ENCODE measurements around the gene SLC9A7. TPM values are rescaled to one million over a fixed set of nuclear protein-coding genes. Genes with fewer than 3 reads are reported as not detected.

Gene SLC9A7
- total and polyA plus RNA-seq, 2 of the 13 experiments (the other 11 are each of a cell fraction or from before 2014, with no cell fraction given) = 5.8 to 7.2 TPM

- POLR2A ChIA-PET = no interaction called here
- no peak overlapping the region for H3K4me3 ChIP-seq (replicated peaks in 1 of 3; ENCODE audit: insufficient read depth in 1 of 3, low read depth in 2 of 3, low read length in 3 of 3)
- in situ Hi-C loops (cut with HindIII; ENCODE audit: extremely low pct_ligation_motif_present, low pct_unique_long_range_greater_than_20kb) = no loop called here
- no peak overlapping the region for H3K9ac ChIP-seq (ENCODE audit: insufficient read depth, low read depth, low read length)
- CTCF ChIA-PET (ENCODE audit: low intra/inter-chr PET ratio, low total read pairs) = no interaction called here
- no peaks in the 10 kb centered on the region for H3K9me3 ChIP-seq (ENCODE audit: low read length)
- DNase-seq (ENCODE audit: low spot score) (no peak), ATAC-seq (no peak), FAIRE-seq (no peak)
- no peaks in the 10 kb centered on the region for H4K20me1 ChIP-seq (ENCODE audit: insufficient read depth, low read length)
- BruUV-seq (replicated peaks) = no TSS peak
- WGBS (ENCODE audit: low lambda C conversion rate) = 100% methylated on average over 3 of the region's 3 CpGs
- intact Hi-C loops (cut with micrococcal nuclease; ENCODE audit: unreplicated experiment) = no loop called here
- H3K36me3 ChIP-seq (replicated peaks in 1 of 2; ENCODE audit: control insufficient read depth in 1 of 2, insufficient read depth in 2 of 2, low read length in 2 of 2) = no peaks in the 10 kb centered on the region
- no peaks in the 10 kb centered on the region for H3K79me2 ChIP-seq (ENCODE audit: insufficient read depth, low read length)
- TF ChIP-seq SRF (IDR thresholded peaks at IDR 0.05; ENCODE audit: low read depth, low read length) = no peak
- TF ChIP-seq ARID3A (IDR thresholded peaks at IDR 0.05; ENCODE audit: low read depth, low read length) = no peak
- no peak for TF ChIP-seq RAD21 (CRISPR knock-in tag; IDR thresholded peaks at IDR 0.05)
- TF ChIP-seq MTF2 (CRISPR knock-in tag; IDR thresholded peaks at IDR 0.05; ENCODE audit: borderline replicate concordance) = no peak
- TF ChIP-seq ZNF766 (CRISPR knock-in tag; IDR thresholded peaks at IDR 0.05; ENCODE audit: borderline replicate concordance) = no peak
- TF ChIP-seq ERF (CRISPR knock-in tag; IDR thresholded peaks at IDR 0.05) = no peak
- TF ChIP-seq NKX3-1 (CRISPR knock-in tag; IDR thresholded peaks at IDR 0.05) = no peak
- no peak for TF ChIP-seq ZNF530 (CRISPR knock-in tag; IDR thresholded peaks at IDR 0.05; ENCODE audit: low read depth)
- no peak for TF ChIP-seq ZNF607 (CRISPR knock-in tag; IDR thresholded peaks at IDR 0.05; ENCODE audit: borderline replicate concordance)
- TF ChIP-seq ZNF33A (CRISPR knock-in tag; IDR thresholded peaks at IDR 0.05; ENCODE audit: borderline replicate concordance) = no peak
- no peak for TF ChIP-seq SMARCC2 (IDR thresholded peaks at IDR 0.05)
- no peak for TF ChIP-seq TRIM22 (IDR thresholded peaks at IDR 0.05)
- no peak for TF ChIP-seq PRDM15 (CRISPR knock-in tag; IDR thresholded peaks at IDR 0.05)
- no peak for TF ChIP-seq NR2F2 (IDR thresholded peaks at IDR 0.05; ENCODE audit: borderline replicate concordance, low read depth)
- no peak overlapping the region for H2AFZ ChIP-seq (ENCODE audit: low read length)
- H3K27ac ChIP-seq (ENCODE audit: extremely low read length, insufficient read depth, low read length) = no peak overlapping the region
- no peak overlapping the region for H3K4me2 ChIP-seq (ENCODE audit: low read depth, low read length)
- no peaks in the 10 kb centered on the region for H3K27me3 ChIP-seq (ENCODE audit: control insufficient read depth in 1 of 2, insufficient read depth in 2 of 2, low read length in 2 of 2)
- H3K4me1 ChIP-seq (ENCODE audit: insufficient read depth, low read length) = no peaks in the 10 kb centered on the region
These were observed 60.2 kb downstream of the SLC9A7 start for GRCh38 chrX:46698691-46699090.

Data from HepG2 (cell line).